Lung (tissue), 12 donors: Measurements from ENCODE around the gene DNAAF1. TPM values are rescaled to one million over a fixed set of nuclear protein-coding genes. Genes with fewer than 3 reads are reported as not detected.

Source experiments
- ATAC-seq: fragments of 200-7000 bp; cut with Tn5 transposase; one replicate; pipeline ENCODE4 v1.9.1; 2020; ENCODE audit warnings: moderate number of reproducible peaks; ENCODE audit not compliant: insufficient read depth, low FRiP score
- DNase-seq, 3 donors: peaks; one replicate each; pipeline ENCODE4 v3.0.0-alpha.2; 2013 to 2017
- H3K27ac ChIP-seq, 2 donors: one replicate each; pipeline ENCODE4 v1.5.1; 2013; ENCODE audit warnings: mild to moderate bottlenecking in 2 of 2, moderate library complexity in 2 of 2, control low read depth in 1 of 2, inconsistent platforms in 1 of 2, low read depth in 1 of 2, low read length in 1 of 2
- H3K27me3 ChIP-seq, 3 donors: one replicate each; pipeline ENCODE4 v1.5.1; 2013; ENCODE audit warnings: low read length in 2 of 3; ENCODE audit not compliant: control insufficient read depth in 3 of 3, insufficient read depth in 3 of 3
- H3K36me3 ChIP-seq, 4 donors: one replicate each; pipeline ENCODE4 v1.5.1; 2013; ENCODE audit warnings: low read length in 4 of 4, mild to moderate bottlenecking in 1 of 4, moderate library complexity in 1 of 4; ENCODE audit not compliant: control insufficient read depth in 4 of 4, insufficient read depth in 4 of 4
- H3K4me1 ChIP-seq, 5 donors: one replicate each; pipeline ENCODE4 v1.5.1; 2013; ENCODE audit warnings: low read length in 5 of 5, mild to moderate bottlenecking in 2 of 5, moderate library complexity in 1 of 5; ENCODE audit not compliant: control insufficient read depth in 5 of 5, insufficient read depth in 5 of 5
- H3K4me3 ChIP-seq: one replicate; pipeline ENCODE4 v1.5.1; 2013; ENCODE audit warnings: mild to moderate bottlenecking, control low read depth, moderate library complexity
- H3K9ac ChIP-seq, 2 donors: one replicate each; pipeline ENCODE4 v1.5.1; 2013; ENCODE audit warnings: low read length in 2 of 2, control low read depth in 1 of 2; ENCODE audit not compliant: insufficient read depth in 1 of 2
- H3K9me3 ChIP-seq, 4 donors: one replicate each; pipeline ENCODE4 v1.5.1; 2013; ENCODE audit warnings: low read length in 3 of 4, mild to moderate bottlenecking in 1 of 4, moderate library complexity in 1 of 4; ENCODE audit not compliant: control insufficient read depth in 4 of 4, insufficient read depth in 3 of 4
- WGBS, 2 donors: extraction: QIAGEN DNeasy Blood & Tissue Kit; methylation state at CpG; one replicate each; pipeline ENCODE4 v1.1.7; 2013; 5-methylcytosine and 5-hydroxymethylcytosine counted together
- polyA plus RNA-seq, 2 donors: library from polyadenylated mRNA; stranded (reverse); fragments of 200-250 nt; gene quantifications; one replicate each; pipeline ENCODE4 v1.2.1, GENCODE V29; 2013
- total RNA-seq, 2 donors: library from RNA; depleted of rRNA in 1 of 2; stranded (reverse); fragments of >200 nt in 1 of 2; gene quantifications; one replicate each; pipeline ENCODE4 v1.2.1, GENCODE V29; 2014 to 2021
- TF ChIP-seq, protein P1 (sequence below): IDR thresholded peaks from 2 replicates; pipeline ENCODE4 v1.5.1; 2012; ENCODE audit warnings: mild to moderate bottlenecking; ENCODE audit errors: control extremely low read depth, extremely low read depth
- donor health status: control.
- donor health status: control.
- donor health status: Bipolar disorder and iron deficiency.
- donor health status: healthy.
- donor health status: DM: yes; HTN: yes; CAD: no.

DNAAF1 gene
- total and polyA plus RNA-seq, 4 donors: 11.5 to 38.5 (median 12.4) TPM

DNA sequence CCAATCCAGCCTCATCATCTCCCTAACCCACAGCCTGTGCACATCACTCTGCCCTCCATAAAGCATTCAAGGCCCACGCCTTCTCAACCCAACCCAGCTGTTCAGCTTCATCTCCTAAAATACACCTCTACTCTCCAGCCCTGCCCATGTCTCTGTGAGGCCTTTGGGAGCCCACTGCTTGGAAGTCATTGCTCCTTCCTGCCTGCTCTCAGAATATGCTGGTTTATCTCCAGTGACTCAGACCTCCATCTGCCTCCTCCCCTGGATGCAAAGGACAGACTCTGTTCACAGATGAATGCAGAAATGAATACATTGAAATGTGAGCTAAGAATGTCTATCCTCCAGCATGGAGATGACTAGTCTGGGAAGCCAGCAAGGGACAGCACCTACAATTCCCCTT, 75.7 kb downstream of the DNAAF1 start:
- 96 to 100% methylated on average over 1 of the region's 1 CpG for WGBS, 2 donors
- TF ChIP-seq, protein P1, sequence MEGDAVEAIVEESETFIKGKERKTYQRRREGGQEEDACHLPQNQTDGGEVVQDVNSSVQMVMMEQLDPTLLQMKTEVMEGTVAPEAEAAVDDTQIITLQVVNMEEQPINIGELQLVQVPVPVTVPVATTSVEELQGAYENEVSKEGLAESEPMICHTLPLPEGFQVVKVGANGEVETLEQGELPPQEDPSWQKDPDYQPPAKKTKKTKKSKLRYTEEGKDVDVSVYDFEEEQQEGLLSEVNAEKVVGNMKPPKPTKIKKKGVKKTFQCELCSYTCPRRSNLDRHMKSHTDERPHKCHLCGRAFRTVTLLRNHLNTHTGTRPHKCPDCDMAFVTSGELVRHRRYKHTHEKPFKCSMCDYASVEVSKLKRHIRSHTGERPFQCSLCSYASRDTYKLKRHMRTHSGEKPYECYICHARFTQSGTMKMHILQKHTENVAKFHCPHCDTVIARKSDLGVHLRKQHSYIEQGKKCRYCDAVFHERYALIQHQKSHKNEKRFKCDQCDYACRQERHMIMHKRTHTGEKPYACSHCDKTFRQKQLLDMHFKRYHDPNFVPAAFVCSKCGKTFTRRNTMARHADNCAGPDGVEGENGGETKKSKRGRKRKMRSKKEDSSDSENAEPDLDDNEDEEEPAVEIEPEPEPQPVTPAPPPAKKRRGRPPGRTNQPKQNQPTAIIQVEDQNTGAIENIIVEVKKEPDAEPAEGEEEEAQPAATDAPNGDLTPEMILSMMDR: no peak
- Histone ChIP-seq H3K4me3 (no peak overlapping the region), H3K9ac (no peak overlapping the region), H3K27me3 (peaks cover 0 to 5% (median 0%) of the 10 kb centered on the region in 3 donors), H3K4me1 (no peaks in the 10 kb centered on the region), H3K9me3 (no peaks in the 10 kb centered on the region), H3K36me3 (no peaks in the 10 kb centered on the region), H3K27ac (no peak overlapping the region)
- no peak for DNase-seq
- no peak for ATAC-seq

DNA sequence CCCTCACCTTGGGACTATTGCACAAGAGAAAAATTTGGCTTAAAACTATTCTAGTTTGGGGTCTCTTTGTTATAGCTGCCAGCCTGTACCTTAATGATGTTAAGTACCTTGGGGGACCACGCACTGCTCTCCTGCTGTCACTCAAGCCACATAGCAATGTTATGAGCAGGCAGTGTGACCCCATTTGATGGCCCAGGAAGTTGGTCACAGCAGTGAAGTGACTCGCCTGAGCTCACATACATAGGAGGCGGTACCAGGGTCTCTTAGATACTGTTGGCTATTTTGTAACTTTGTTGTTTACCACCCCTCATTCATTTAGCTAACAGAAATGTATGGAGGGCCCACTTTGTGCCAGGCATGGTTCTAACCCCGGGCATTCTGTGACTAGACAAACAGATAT, 78.3 kb downstream of the DNAAF1 start:
- H3K4me3 ChIP-seq: no peak overlapping the region
- peaks cover 0 to 2% (median 0%) of the 10 kb centered on the region in 5 donors for H3K4me1 ChIP-seq
- H3K27ac ChIP-seq: no peak overlapping the region
- DNase-seq (no peak), ATAC-seq (no peak)
- no peaks in the 10 kb centered on the region for H3K9me3 ChIP-seq
- TF ChIP-seq, protein P1: no peak
- H3K9ac ChIP-seq: no peak overlapping the region
- WGBS, 2 donors: 88 to 92% methylated on average over 4 of the region's 4 CpGs
- no peaks in the 10 kb centered on the region for H3K36me3 ChIP-seq
- peaks cover 0 to 5% (median 0%) of the 10 kb centered on the region in 3 donors for H3K27me3 ChIP-seq

DNA sequence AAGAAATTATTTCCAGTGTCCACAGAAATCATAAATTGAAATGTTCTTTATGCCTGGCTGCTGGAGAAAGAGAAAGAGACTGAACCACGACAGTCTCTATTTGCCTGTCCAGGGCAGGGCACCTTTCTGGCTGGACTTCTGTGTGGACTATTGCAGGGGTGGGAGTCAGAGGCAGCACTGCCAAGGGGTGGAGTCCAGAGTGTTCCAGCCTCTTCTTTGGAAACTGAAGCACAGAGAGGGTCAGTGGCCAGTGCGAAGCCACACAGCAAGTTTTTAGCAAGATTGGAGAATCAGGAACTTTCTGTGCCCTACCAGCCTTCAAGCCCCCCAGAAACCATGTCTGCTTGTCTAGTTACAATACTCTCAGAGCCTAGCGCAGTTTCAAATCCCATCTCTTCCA, 79.4 kb downstream of the DNAAF1 start:
- H3K36me3 ChIP-seq: no peaks in the 10 kb centered on the region
- H3K27me3 ChIP-seq: no peaks in the 10 kb centered on the region
- no peak overlapping the region for H3K9ac ChIP-seq
- no peaks in the 10 kb centered on the region for H3K9me3 ChIP-seq
- no peak overlapping the region for H3K4me3 ChIP-seq
- ATAC-seq (no peak), DNase-seq (no peak)
- TF ChIP-seq, protein P1: no peak
- H3K4me1 ChIP-seq: peaks cover 0 to 2% (median 0%) of the 10 kb centered on the region in 5 donors
- WGBS, 2 donors: 93% methylated on average over 3 of the region's 3 CpGs
- no peak overlapping the region for H3K27ac ChIP-seq

DNA sequence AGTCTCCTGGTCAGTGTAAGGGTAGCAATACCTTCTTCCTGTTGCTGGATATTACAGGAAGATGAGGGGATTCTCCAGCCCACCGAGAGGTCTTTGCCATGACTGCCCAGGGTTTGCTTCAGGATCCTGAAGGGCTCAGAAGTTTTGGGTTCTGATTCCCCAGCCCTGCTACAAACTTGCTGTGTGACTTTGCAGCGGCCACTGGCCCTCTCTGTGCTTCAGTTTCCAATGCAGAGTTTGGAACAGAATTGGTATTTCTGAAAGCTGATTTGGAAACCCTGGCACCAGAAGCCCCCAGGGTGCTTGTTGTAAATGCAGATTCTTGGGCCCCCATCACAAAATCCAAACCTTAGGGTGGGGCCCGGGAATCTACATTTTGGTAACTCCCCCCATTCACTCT, 80.0 kb downstream of the DNAAF1 start:
- 84 to 90% methylated on average over 3 of the region's 3 CpGs for WGBS, 2 donors
- H3K27ac ChIP-seq: no peak overlapping the region
- TF ChIP-seq, protein P1: no peak
- H3K9ac ChIP-seq: no peak overlapping the region
- DNase-seq (no peak), ATAC-seq (no peak)
- peaks cover 0 to 2% (median 0%) of the 10 kb centered on the region in 5 donors for H3K4me1 ChIP-seq
- no peaks in the 10 kb centered on the region for H3K9me3 ChIP-seq
- no peaks in the 10 kb centered on the region for H3K36me3 ChIP-seq
- H3K27me3 ChIP-seq: no peaks in the 10 kb centered on the region
- no peak overlapping the region for H3K4me3 ChIP-seq
